NAMALWA (cell line): ENCODE data around the gene ZFP57.
"Not testable (repeated sequence)": the region's sequence is repeated elsewhere in the genome, so short reads cannot be mapped to it uniquely, and the experiment has no call there.

Source experiments
- DNase-seq: peaks from one replicate; pipeline ENCODE4 v3.0.0-alpha.2; 2015; ENCODE audit warnings: low spot score

The ZFP57 gene

DNA sequence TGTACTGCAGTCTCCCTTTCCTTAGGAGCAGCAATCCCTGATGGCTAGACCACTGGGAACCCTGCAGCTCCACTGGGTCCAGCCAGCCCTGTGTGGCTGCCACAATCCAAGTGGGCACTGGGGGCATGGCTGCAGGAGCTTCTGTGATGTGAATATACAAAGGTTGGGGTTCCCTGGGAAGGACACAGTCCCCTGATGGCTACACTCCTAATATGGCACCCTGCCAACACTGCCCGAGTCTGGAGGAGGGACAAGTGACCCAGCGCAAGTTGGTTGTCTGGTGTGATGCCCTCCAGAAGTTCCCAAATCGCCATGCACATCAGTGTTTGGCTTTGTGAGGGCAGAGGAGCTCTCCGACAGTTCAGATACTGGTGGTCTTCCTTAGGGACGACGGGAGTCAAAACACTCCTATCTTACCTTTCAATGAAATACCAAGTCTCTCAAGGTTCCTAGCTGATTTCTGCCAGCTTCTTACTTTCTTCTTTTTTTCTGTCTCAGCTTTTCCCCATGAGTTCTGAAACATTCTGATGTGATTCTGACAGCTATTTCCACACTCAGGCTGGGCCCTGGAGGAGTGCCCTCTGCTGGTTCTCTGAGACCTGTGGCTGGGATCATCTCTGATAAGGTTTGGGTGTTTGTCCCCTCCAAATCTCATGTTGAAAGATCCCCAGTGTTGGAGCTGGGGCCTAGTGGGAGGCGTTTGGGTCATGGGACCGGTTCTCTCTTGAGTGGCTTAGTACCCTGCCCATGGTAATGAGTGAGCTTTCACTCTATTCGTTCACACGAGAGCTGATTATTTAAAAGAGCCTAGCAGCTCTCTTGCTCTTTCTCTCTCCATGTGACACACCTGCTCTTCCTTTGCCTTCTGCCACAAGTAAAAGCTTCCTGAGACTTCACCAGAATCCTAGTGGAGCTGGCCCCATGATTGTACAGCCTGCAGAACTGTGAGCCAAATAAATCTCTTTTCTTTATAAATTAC lies 15.5 kb upstream of the ZFP57 start:
- peak; percentile 54 for DNase-seq

GRCh38 chr6:29694637-29695036 lies 13.7 kb upstream of the ZFP57 start:
- no peak for DNase-seq

DNA sequence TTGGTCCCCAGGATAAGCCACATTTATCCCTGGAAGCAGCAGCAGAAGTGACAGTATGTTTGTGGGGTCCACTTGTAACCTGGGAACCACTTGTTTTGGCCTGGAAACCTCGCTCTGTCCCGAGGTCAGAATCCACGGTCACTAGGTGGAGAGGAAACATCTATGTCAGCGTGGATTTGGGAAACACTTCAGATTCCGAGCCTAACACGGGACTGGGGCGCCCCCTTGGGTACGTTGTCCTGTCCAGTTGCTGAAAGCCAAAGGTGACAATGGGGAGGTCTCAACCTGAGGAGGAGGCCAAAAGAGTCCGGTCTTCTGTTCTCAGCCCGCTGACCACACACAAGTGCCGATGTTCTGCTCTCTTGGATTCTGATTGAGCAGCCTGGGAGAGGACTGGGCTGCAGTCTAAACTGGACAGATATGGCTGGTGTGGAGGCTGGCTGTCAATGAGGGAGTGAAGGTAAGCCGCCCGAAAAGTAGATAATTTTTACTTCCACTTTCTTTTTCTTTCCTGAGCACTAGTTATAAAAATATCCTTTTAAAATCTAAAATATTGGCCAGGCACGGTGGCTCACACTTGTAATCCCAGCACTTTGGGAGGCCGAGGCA lies 4.9 kb upstream of the ZFP57 start:
- no peak for DNase-seq

GRCh38 chr6:29681811-29682210 lies 859 bp upstream of the ZFP57 start:
- DNase-seq: no peak

DNA sequence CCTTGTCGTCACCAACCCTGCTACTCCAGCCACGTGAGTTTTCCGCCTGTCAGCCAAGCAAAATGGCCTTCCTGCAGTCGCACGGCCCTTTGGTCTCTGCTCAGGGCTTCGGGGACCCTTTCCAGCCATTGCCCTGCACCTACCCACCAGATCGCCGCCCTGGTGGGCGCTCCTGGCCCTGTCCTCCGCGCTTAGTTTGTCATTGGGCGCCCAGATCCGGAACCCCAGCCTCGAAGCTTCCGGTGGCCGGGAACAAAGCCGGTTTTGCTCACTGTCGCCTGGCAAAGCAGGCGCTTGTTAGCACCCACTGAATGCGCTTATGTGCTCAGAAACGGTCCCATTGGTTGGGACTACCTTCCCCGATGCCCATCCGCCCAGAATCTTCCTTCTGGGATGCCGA lies 536 bp downstream of the ZFP57 start:
- DNase-seq: no peak

DNA sequence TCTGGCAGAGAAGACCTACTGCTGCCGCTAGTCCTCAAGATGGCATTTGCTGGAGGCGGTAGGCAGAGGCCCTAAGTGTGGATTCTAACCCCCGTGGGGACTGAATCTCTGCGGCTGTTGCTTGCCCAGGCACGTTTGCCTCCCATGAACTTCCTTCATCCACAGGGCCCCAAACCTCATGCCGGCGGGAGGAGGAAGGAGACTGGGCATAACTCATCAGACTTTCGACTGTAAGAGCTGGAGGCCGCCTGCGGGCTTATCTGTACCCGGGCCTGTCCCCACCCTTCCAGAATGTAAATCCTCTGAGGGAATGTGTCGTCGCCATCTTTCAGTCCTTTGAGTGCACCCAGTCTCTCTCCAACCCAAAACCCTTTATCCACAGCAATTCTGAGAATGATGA lies 990 bp downstream of the ZFP57 start:
- no peak for DNase-seq

DNA sequence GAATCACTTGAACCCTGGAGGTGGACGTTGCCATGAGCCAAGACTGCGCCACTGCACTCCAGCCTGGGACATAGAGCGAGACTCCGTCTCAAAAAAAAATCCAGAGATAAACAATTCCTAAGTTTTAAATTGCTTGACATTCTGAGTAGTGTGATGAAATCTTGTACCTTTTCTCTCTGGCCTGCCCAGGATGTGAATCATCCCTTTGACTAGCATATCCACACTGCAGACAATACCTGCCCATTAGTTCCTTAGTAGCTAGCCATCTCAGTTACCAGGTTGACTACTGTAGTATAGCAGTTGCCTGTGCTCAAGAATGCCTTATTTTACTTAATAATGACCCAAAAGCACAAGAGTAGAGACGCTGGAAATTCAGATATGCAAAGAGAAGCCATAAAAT lies 2.8 kb downstream of the ZFP57 start:
- no peak for DNase-seq

- DNase-seq: no peak
Measured at GRCh38 chr6:29676981-29677601, 3.9 kb downstream of the ZFP57 start.

DNA sequence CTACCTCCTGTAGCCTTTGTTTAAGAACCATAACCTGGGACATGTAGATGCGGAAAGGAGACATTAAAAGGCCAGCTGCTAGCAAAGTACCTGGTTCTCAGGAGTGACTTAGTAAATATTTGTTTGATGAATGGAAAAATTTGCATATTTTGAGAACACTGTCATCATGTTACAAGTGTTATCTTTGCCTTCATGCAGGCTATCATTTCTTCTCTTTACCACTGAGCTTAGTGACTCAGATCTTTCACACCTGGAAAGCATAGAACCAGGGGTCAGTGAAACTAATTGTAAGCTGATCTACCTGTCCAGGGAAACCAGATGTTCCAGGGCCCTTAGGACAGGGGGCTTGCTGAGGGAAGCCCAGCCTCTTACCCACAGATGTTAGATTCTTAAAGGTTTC lies 5.4 kb downstream of the ZFP57 start:
- no peak for DNase-seq

GRCh38 chr6:29674008-29674407 lies 6.9 kb downstream of the ZFP57 start:
- no peak for DNase-seq

DNA sequence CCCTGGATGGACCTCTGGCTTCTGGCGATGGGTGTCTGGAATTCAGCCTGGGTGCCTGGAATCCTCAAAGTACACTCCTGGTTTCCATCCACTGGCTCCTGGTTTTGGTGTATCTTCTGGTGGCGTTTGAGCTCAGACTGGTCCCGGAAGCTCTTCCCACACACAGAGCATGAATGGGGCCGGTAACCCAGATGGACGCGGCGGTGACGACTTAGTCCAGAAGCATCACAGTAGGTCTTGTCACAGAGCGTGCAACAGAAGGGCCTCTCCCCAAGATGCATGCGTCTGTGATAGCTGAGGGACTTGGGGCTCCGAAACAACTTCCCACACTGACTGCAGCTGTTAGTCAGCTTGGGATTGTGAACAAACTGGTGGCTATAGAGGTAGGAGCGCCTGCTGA lies 7.8 kb downstream of the ZFP57 start:
- no peak for DNase-seq

DNA sequence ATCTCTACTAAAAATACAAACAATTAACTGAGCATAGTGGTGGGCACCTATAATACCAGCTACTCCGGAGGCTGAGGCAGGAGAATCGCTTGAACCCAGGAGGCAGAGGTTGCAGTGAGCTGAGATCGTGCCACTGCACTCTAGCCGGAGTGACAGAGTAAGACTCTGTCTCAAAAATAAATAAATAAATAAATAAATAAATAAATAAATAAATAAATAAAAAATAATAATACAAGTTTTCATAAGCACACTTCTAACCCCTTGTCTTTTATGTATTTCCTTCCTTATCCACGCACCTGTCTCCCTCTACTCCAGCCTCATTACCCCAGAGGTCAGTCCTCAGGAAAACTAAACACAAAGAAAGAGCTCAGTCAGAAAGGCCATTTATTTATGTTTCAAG lies 8.8 kb downstream of the ZFP57 start:
- not testable (repeated sequence) for DNase-seq

GRCh38 chr6:29671026-29671425 lies 9.9 kb downstream of the ZFP57 start:
- no peak for DNase-seq

DNA sequence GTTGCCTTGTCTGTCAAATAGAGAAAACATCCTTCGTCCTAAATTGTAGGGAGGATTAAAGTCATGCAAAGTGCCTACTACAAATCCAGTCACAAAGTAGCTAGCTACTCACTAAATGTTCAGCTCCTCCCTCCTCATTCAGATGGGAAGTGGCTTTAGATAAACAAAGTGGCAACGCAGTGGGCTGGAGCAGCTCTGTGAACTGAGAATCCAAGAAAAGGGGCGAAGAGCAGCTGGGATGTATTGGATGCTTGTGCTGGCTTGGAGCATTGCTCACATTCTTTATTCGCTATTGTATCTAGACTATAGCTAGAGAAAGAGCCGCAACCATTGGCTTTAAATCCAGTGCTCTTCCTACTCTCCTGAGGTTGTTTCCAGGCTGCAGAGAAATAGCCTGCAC lies 13.8 kb downstream of the ZFP57 start:
- DNase-seq: no peak

GRCh38 chr6:29666826-29667130 lies 14.2 kb downstream of the ZFP57 start:
- no peak for DNase-seq

DNA sequence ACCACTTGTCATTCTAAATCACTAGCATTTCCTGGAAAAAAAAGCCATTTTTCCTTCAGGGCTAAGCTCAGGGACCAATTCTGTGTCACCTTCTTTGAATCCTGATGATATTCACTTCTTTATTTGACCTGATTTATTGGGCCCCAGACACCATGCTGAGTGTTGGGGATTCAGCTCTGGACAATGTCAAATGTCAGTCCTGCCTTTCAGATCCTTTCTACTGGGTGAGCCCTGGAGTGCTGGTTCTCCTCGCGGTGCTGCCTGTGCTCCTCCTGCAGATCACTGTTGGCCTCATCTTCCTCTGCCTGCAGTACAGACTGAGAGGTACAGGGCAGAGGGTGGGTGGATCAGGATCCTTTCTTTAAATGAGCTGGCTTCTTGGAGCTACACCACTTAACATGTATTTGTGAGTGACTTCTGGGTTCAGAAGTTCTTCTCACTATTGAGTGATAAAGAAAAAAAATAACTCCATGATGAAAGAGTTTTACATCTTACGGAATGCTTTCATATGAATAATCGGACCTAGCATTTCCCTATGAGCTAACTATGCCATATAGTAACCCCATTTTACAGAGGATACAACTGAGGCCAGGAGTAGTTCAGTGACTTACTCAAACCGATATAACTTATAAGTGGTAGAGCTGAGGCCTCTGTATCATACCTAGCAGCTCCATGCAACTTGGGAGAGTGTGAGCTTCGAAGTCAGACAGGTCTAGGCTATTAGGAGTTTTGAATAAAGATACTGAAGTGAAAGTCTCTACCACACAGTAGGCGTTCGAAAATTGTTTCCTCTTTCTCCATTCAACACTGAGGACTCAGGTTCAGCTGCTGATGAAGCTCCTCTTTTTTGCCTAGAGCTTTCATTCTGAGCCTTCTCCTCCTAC lies 14.8 kb downstream of the ZFP57 start:
- DNase-seq: no peak

DNA sequence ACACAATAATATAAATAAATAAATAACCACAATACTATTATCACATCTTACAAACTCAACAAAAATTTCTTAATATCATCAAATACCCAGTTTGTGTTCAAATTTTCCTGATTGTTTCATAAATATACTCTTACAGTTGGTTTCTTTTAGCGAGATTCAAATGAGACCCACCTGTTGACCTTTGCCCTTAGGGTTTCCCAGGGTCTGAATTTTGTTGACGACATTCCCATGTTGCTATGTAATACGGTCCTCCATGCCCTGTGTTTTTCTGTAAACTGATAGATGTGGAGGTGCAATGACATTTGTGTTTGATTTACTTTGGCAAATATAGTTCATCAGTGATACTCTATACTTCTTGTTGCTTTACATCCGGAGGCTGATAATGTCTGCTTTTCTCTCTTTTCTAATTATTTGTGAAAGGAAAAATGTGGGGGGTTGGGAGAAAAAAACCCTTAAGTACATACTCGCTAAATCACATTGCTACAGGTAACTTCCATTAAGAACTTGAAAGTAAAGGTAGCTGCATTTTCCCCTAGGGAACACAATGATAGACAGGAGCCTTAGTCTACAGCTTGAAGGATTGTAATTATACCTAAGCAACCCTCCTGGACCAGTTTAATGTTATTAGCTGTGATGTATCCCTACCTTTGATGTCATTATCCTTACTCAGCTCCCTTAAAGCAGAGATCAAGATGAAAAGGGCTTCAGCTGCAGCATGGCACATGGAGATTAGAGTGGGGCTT lies 17.5 kb downstream of the ZFP57 start:
- DNase-seq: no peak

DNA sequence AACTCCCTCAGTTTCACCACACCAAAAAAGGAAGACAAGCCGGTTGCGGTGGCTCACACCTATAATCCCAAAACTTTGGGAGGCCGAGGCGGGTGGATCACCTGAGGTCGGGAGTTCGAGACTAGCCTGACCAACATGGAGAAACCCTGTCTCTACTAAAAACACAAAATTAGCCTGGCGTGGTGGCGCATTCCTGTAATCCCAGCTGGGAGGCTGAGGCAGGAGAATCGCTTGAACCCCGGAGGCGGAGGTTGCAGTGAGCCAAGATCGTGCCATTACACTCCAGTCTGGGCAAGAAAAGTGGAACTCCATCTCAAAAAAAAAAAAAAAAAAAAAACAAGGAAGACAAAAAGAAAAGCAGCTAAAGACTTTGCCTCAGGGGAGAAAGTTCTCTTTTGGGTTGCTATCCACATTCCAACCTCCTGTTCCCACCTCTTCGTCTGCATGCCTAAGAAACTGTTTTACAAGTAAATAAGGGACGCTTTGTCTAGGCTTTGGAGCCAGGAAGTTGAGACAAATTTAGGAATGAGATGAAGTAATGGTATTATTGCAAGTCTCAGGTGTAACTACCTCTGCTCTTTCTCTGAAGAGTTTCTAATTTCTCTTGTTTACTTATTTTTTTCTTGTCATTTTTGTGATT lies 19.3 kb downstream of the ZFP57 start:
- DNase-seq: not testable (repeated sequence)

DNA sequence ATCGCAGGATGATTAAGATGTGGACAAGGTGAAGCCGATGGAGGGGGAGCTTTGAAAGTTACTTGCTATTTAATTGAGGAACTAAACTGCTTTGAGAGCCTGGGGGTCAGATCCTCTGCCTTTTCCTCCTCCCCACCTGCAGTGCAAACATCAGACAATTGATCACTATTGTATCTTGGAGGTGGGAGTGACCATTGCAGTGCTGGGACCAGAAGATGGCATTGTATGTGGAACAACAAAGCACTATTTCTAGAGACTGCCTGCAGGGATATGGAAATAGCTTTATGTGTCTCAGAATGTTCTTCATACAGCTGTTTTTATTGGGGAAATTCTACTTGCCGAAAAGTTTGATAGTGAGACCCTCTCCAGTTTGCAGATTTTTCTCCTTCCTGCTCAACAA lies 19.9 kb downstream of the ZFP57 start:
- DNase-seq: no peak

DNA sequence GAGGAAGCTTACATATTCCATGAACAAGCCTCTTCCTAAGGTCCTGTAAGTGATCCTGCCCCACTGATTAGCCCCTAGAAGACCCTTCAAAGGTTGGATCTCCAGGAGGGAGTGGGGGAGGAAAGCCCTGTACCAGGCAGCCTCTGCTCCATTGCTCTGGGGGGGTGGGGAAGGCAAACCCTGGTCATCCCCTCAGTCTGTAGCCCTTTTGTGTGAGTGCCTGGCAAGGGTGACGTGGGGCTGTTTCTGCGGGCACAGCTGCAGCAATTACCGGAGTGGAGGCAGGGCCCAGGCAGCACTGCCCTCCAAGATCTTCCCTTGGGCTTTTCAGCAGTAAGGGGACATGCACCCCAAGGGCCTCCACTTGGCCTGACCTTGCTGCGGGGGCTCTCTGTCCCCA lies 24.2 kb downstream of the ZFP57 start, which contains the start of gene MOG:
TSS of gene MOG (plus strand) at position 295 of the 400 bp plus-strand sequence. CDS start 118 bp downstream, outside the sequence.
- DNase-seq: no peak

DNA sequence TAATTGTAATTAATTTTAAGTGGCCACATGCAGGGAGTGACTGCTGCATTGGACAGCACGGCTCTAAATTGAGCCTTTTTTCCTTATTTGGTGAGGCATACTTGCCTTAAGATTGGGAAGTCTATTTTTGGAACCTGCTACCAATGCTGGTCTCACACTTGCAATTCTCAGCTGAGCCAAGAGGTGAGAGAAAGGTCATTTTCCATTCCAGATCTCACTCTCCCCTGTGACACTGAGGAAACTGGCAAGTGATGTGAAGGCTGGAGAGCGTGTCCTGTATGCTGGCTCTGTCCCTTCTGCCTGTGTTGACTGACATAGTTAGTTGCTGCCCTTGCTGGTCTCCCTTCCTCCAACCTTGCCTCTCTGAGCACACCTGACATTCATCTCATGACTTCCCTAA lies 24.8 kb downstream of the ZFP57 start:
- DNase-seq: no peak
